Memory B cell (primary cell): ENCODE results near the gene PDGFRA.

Source experiments
- ATAC-seq: fragments of 150-1000 bp; cut with Tn5 transposase; 2 replicates; pipeline ENCODE4 v1.10.0; 2021; ENCODE audit warnings: low read depth, mild to moderate bottlenecking, moderate library complexity
- DNase-seq, 2 donors: peaks; one replicate each; pipeline ENCODE4 v3.0.0; 2022; ENCODE audit warnings: low spot score in 2 of 2
- H3K27ac Mint-ChIP-seq: one replicate; pipeline ENCODE4 v1.8.0; 2022; ENCODE audit warnings: mild to moderate bottlenecking, moderate library complexity, mixed read lengths
- H3K27me3 Mint-ChIP-seq: one replicate; pipeline ENCODE4 v1.8.0; 2022; ENCODE audit warnings: mixed read lengths
- H3K36me3 Mint-ChIP-seq: one replicate; pipeline ENCODE4 v1.8.0; 2022; ENCODE audit warnings: mild to moderate bottlenecking, mixed read lengths
- H3K4me1 Mint-ChIP-seq: one replicate; pipeline ENCODE4 v1.8.0; 2022; ENCODE audit warnings: mixed read lengths
- H3K4me3 Mint-ChIP-seq: one replicate; pipeline ENCODE4 v1.8.0; 2022; ENCODE audit warnings: mild to moderate bottlenecking, moderate library complexity, mixed read lengths
- H3K9me3 Mint-ChIP-seq: one replicate; pipeline ENCODE4 v1.8.0; 2022; ENCODE audit warnings: mixed read lengths

The PDGFRA gene

GRCh38 chr4:54217642-54218495 lies 11.2 kb upstream of the PDGFRA start:
- ATAC-seq, result peak; percentile 73
- Mint-ChIP-seq H3K27ac (no peak overlapping the region), H3K27me3 (peaks cover 10% of the 10 kb centered on the region), H3K4me3 (peak overlapping the region; percentile 24), H3K4me1 (no peaks in the 10 kb centered on the region), H3K36me3 (no peaks in the 10 kb centered on the region), H3K9me3 (no peaks in the 10 kb centered on the region)
- peak; percentile 49 to 62 for DNase-seq

- DNase-seq, result no peak
Measured at GRCh38 chr4:54218736-54219135, 10.4 kb upstream of the PDGFRA start.

DNA sequence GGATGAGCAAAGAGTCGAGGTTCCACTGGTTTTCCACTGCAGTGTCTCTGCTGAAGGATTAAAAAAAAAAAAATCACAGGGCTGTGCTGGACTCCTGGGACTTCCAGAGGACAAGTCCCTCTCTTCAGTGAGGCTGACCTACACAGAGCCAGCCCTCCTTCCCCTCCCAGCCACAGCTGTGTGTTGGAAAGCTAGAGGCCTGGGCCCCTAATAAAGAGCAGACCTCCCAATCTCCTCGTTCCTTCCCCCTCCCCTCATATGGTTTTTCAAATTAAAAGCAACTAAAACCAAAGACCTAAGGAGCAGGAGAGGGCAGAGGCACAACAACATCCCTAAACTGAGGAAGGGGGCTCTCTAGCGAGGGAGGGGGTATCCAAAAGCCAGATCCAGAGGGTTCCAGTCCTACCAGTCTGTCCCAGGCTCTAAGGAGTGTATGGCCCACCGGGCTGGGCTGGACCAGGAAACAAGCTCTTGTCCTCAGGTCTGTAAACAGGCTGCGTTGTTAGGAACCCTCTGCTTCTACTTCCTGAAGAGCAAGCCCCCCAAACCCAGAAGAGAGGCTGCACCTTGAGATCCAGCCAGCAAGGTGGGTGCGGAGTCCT lies 4.0 kb upstream of the PDGFRA start:
- H3K27ac Mint-ChIP-seq, result no peak overlapping the region
- H3K4me3 Mint-ChIP-seq, result no peak overlapping the region
- H3K27me3 Mint-ChIP-seq, result peaks cover 25% of the 10 kb centered on the region
- ATAC-seq (no peak), DNase-seq (no peak)
- no peaks in the 10 kb centered on the region for H3K36me3 Mint-ChIP-seq
- H3K4me1 Mint-ChIP-seq, result peaks cover 13% of the 10 kb centered on the region
- H3K9me3 Mint-ChIP-seq, result peaks cover 4% of the 10 kb centered on the region

More at GRCh38 chr4:54218736-54219135, 10.4 kb upstream of the PDGFRA start:
- H3K9me3 Mint-ChIP-seq, result no peaks in the 10 kb centered on the region
- H3K27ac Mint-ChIP-seq, result no peak overlapping the region
- H3K27me3 Mint-ChIP-seq, result peaks cover 12% of the 10 kb centered on the region
- H3K4me3 Mint-ChIP-seq, result no peak overlapping the region
- H3K36me3 Mint-ChIP-seq, result no peaks in the 10 kb centered on the region
- ATAC-seq, result no peak
- no peaks in the 10 kb centered on the region for H3K4me1 Mint-ChIP-seq

DNA sequence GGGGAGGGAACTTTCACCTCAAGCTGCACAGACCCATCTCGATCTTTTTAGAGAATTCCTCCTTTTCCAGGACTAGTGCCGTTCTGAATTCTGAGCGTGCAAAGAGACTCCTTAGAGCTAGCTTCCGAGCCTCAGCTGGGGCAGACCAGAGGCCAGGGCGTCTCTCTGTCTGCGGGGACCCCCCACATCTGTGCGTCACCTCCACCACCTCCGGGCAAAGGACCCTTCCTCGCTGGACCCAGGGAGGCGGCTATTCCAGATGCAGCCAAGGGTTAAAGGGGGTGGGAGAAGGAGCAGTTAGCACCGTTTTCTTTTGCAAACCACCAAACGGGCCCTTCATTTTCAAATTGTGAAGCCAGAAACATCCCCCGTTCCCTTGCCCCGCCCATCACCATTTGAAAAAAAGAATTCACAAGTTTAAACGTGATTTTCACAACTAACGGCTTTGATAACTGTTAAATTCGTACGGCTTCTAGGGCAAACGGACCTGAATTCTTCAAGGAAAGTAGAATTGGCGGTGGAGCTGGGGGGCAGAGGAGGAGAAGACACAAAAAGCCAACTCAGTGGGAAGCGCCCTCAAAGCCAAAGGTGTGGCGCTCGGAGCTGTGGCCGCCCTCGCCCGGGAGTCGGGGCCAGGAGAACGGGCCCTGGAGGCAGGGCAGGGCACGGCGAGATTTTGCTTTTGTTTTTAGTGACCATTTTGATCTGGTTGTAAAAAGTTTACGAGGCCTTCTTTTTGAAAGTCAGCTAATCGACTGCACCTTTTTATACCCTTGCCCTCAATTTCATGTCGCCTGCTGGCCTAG lies 3.3 kb upstream of the PDGFRA start:
- no peaks in the 10 kb centered on the region for H3K36me3 Mint-ChIP-seq
- peaks cover 4% of the 10 kb centered on the region for H3K9me3 Mint-ChIP-seq
- no peak overlapping the region for H3K27ac Mint-ChIP-seq
- H3K27me3 Mint-ChIP-seq, result peaks cover 26% of the 10 kb centered on the region
- H3K4me1 Mint-ChIP-seq, result peaks cover 13% of the 10 kb centered on the region
- ATAC-seq, result no peak
- DNase-seq, result no peak
- peak overlapping the region; percentile 49 for H3K4me3 Mint-ChIP-seq

- Mint-ChIP-seq H3K4me3 (peak overlapping the region; percentile 73), H3K36me3 (no peaks in the 10 kb centered on the region), H3K27me3 (peaks cover 26% of the 10 kb centered on the region), H3K4me1 (peaks cover 13% of the 10 kb centered on the region), H3K9me3 (peaks cover 4% of the 10 kb centered on the region), H3K27ac (no peak overlapping the region)
- DNase-seq (peak in 1 of 2 donors; percentile 13), ATAC-seq (no peak)
Measured at GRCh38 chr4:54226404-54227255, 2.5 kb upstream of the PDGFRA start.

- Mint-ChIP-seq H3K4me3 (peak overlapping the region; percentile 73), H3K9me3 (peaks cover 4% of the 10 kb centered on the region), H3K36me3 (no peaks in the 10 kb centered on the region), H3K27me3 (peaks cover 28% of the 10 kb centered on the region), H3K4me1 (peaks cover 15% of the 10 kb centered on the region), H3K27ac (no peak overlapping the region)
- ATAC-seq (no peak), DNase-seq (peak in 1 of 2 donors; percentile 26)
Measured at GRCh38 chr4:54227256-54228055, 1.6 kb upstream of the PDGFRA start.

GRCh38 chr4:54228056-54228527 lies 1.0 kb upstream of the PDGFRA start:
- peaks cover 15% of the 10 kb centered on the region for H3K4me1 Mint-ChIP-seq
- H3K4me3 Mint-ChIP-seq, result no peak overlapping the region
- H3K27ac Mint-ChIP-seq, result peak overlapping the region; percentile 64
- peaks cover 27% of the 10 kb centered on the region for H3K27me3 Mint-ChIP-seq
- no peaks in the 10 kb centered on the region for H3K36me3 Mint-ChIP-seq
- DNase-seq (no peak), ATAC-seq (peak; percentile 46)
- H3K9me3 Mint-ChIP-seq, result peaks cover 4% of the 10 kb centered on the region

DNA sequence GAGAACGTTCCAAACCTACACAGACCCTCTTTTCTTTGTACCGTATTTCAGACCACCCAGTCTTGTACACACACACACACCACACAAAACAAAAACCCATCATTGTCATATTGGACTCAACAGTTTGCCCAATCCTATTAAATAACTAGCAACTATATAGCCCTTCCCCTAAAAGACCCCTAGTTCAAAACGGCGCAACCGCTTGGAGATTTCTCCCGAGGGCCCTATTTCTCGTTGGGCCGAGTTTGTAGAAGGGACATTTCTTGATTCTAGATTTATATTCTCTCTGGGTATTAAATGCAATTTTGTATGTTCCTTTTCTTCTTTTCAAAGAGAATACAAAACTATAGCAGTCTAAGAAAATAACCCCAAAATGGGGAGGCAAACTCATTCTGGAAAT lies 547 bp upstream of the PDGFRA start:
- Mint-ChIP-seq H3K36me3 (no peaks in the 10 kb centered on the region), H3K27me3 (peaks cover 24% of the 10 kb centered on the region), H3K4me3 (peak overlapping the region; percentile 29), H3K27ac (peak overlapping the region; percentile 64), H3K9me3 (peaks cover 4% of the 10 kb centered on the region), H3K4me1 (peaks cover 15% of the 10 kb centered on the region)
- no peak for DNase-seq
- ATAC-seq, result no peak

- Mint-ChIP-seq H3K27me3 (peaks cover 22% of the 10 kb centered on the region), H3K27ac (peak overlapping the region; percentile 64), H3K9me3 (peaks cover 2% of the 10 kb centered on the region), H3K36me3 (no peaks in the 10 kb centered on the region), H3K4me3 (no peak overlapping the region), H3K4me1 (peaks cover 17% of the 10 kb centered on the region)
- DNase-seq (peak in 1 of 2 donors; percentile 12), ATAC-seq (no peak)
Measured at GRCh38 chr4:54229631-54230483, 764 bp downstream of the PDGFRA start.

DNA sequence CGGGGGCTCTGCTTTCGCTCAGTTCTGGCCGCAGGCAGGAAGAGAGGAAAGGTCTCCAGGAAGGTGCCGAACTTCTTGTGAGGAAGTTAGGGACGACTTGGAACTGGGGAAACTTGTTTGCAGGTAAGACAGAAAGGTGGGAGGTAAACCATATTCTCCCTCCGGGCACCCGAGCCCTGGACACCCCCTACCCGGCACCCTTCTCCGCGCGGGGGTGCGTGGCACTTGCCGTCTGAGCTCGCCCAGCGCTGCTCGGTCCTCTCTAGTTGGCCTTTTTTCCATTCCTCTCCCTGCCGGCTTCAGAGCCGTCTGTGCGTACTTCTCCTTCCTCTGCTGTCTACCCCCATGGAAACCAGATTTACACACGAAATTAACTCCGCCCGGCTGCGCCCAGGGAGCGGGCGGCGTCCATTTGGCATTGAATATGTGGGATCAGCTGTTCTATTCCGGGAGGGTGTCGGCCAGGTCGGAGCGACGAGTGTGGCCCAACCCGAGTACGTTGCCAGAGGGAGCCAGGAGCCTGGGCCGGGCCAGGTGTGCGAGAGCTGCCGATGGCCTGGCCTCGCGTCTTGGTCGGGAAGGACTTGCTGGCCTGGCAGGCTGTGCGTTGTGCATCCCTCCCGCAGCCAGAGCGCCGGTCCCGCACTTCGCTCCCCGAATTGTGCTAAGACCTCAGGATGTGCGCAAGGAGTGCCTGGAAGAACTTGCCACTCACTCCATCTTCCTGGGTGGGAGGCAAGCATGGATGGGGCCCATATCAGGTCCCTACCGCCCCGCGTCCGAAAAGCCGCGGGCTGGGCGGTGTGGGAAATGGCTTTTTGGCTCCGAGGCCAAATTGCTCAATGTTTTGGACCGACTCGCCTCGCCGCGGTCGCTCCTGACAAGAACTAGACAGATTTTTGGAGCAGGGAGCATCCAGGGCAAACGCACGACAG lies 1.7 kb downstream of the PDGFRA start:
- no peak for ATAC-seq
- peaks cover 22% of the 10 kb centered on the region for H3K27me3 Mint-ChIP-seq
- no peak overlapping the region for H3K4me3 Mint-ChIP-seq
- peaks cover 17% of the 10 kb centered on the region for H3K4me1 Mint-ChIP-seq
- no peaks in the 10 kb centered on the region for H3K36me3 Mint-ChIP-seq
- peaks cover 2% of the 10 kb centered on the region for H3K9me3 Mint-ChIP-seq
- peak in 1 of 2 donors; percentile 17 for DNase-seq
- no peak overlapping the region for H3K27ac Mint-ChIP-seq

GRCh38 chr4:54231419-54231767 lies 2.3 kb downstream of the PDGFRA start:
- no peaks in the 10 kb centered on the region for H3K36me3 Mint-ChIP-seq
- no peak overlapping the region for H3K4me3 Mint-ChIP-seq
- H3K9me3 Mint-ChIP-seq, result peaks cover 2% of the 10 kb centered on the region
- no peak for DNase-seq
- H3K27ac Mint-ChIP-seq, result no peak overlapping the region
- no peak for ATAC-seq
- H3K4me1 Mint-ChIP-seq, result peaks cover 15% of the 10 kb centered on the region
- peaks cover 18% of the 10 kb centered on the region for H3K27me3 Mint-ChIP-seq
